H1 (cell line): ENCODE measurements around the gene SIRT7. TPM values are rescaled to one million over a fixed set of nuclear protein-coding genes. Genes with fewer than 3 reads are reported as not detected.

Experiments used
- CTCF ChIA-PET: fragments of 300-600 bp; sonication (Branson Sonifier 250); formaldehyde crosslinking; loops from one replicate; lab custom pipeline; 2021; ENCODE audit not compliant: partially characterized antibody; lab: Charles Lee
- POLR2A ChIA-PET: fragments of 300-600 bp; sonication (Branson Sonifier 250); formaldehyde crosslinking; loops from one replicate; lab custom pipeline; 2021; ENCODE audit warnings: inconsistent platforms; ENCODE audit not compliant: partially characterized antibody; lab: Charles Lee
- DNase-seq, 2 experiments: peaks; one replicate each; pipeline versions ENCODE4 v3.0.0 to v3.0.0-alpha.2; 2010 to 2022; ENCODE audit warnings: low spot score in 2 of 2, low read depth in 1 of 2, mixed read lengths in 1 of 2
- FAIRE-seq: peaks from 2 replicates; lab custom pipeline; 2011; peaks lifted over from hg19 to GRCh38; lab: Jason Lieb, UNC
- H2AFZ ChIP-seq: 2 replicates; pipeline ENCODE4 v1.8.1; 2012; ENCODE audit warnings: low read length, inconsistent platforms
- H2AK5ac ChIP-seq: 2 replicates; pipeline ENCODE4 v1.6.1; 2013; ENCODE audit warnings: low read depth, low read length
- H2BK120ac ChIP-seq: replicated peaks from 2 replicates; pipeline ENCODE3; 2013; ENCODE audit warnings: low read depth, low read length, inconsistent platforms
- H2BK12ac ChIP-seq: 2 replicates; pipeline ENCODE4 v1.6.1; 2013; ENCODE audit warnings: low read depth, low read length
- H2BK15ac ChIP-seq: 2 replicates; pipeline ENCODE4 v1.6.1; 2013; ENCODE audit warnings: low read length
- H2BK20ac ChIP-seq: 2 replicates; pipeline ENCODE4 v1.6.1; 2013; ENCODE audit warnings: low read length
- H2BK5ac ChIP-seq: 2 replicates; pipeline ENCODE4 v1.6.1; 2013; ENCODE audit warnings: low read depth, low read length
- H3K14ac ChIP-seq: 2 replicates; pipeline ENCODE4 v1.6.1; 2013; ENCODE audit warnings: inconsistent platforms; ENCODE audit not compliant: insufficient read length
- H3K18ac ChIP-seq: 2 replicates; pipeline ENCODE4 v1.6.1; 2013; ENCODE audit warnings: low read length; ENCODE audit errors: extremely low read depth
- H3K23ac ChIP-seq: 2 replicates; pipeline ENCODE4 v1.6.1; 2013; ENCODE audit warnings: inconsistent platforms; ENCODE audit not compliant: insufficient read length
- H3K23me2 ChIP-seq: 2 replicates; pipeline ENCODE4 v1.6.1; 2013; ENCODE audit warnings: low read depth, low read length
- H3K27ac ChIP-seq: 2 replicates; pipeline ENCODE4 v1.6.1; 2011; ENCODE audit warnings: low read depth, low read length, inconsistent platforms
- H3K27me3 ChIP-seq, 4 experiments: replicated peaks in 1 of 4; 1 replicate in 1 of 4; 2 replicates in 3 of 4; pipeline versions ENCODE4 v1.6.1 to v1.8.1; 2011 to 2013; ENCODE audit warnings: low read length in 3 of 4, mild to moderate bottlenecking in 3 of 4, inconsistent platforms in 2 of 4, mixed read lengths in 2 of 4, moderate library complexity in 1 of 4; ENCODE audit not compliant: control insufficient read depth in 3 of 4, insufficient read depth in 3 of 4; ENCODE audit errors: extremely low read depth in 1 of 4
- H3K36me3 ChIP-seq, 4 experiments: 2 replicates each; pipeline versions ENCODE4 v1.6.1 to v1.8.1; 2011 to 2013; ENCODE audit warnings: mild to moderate bottlenecking in 4 of 4, low read length in 3 of 4, moderate library complexity in 2 of 4, control low read depth in 1 of 4, inconsistent platforms in 1 of 4; ENCODE audit not compliant: insufficient read depth in 4 of 4, control insufficient read depth in 2 of 4
- H3K4ac ChIP-seq: replicated peaks from 2 replicates; pipeline ENCODE3; 2013; ENCODE audit warnings: low read length, low read depth, mixed read lengths, inconsistent platforms; ENCODE audit not compliant: insufficient read length
- H3K4me1 ChIP-seq, 4 experiments: replicated peaks in 1 of 4; 1 replicate in 1 of 4; 2 replicates in 3 of 4; pipeline versions ENCODE4 v1.6.1 to v1.8.1; 2011 to 2013; ENCODE audit warnings: low read length in 3 of 4, inconsistent platforms in 2 of 4, mixed read lengths in 1 of 4; ENCODE audit not compliant: insufficient read depth in 4 of 4, control insufficient read depth in 3 of 4
- H3K4me2 ChIP-seq, 2 experiments: 2 replicates each; pipeline versions ENCODE4 v1.6.1 to v1.8.1; 2011 to 2013; ENCODE audit warnings: low read depth in 2 of 2, low read length in 2 of 2, control low read depth in 1 of 2, inconsistent platforms in 1 of 2, mild to moderate bottlenecking in 1 of 2; ENCODE audit not compliant: insufficient read depth in 1 of 2
- H3K4me3 ChIP-seq, 4 experiments: fragments of 200-600, 300-600 bp in 1 of 4; sonication (generic), shearing (Covaris generic), sonication (Bioruptor Twin) in 1 of 4; 2 replicates each; pipeline versions ENCODE4 v1.5.1 to v1.8.1; 2011 to 2016; ENCODE audit warnings: low read length in 4 of 4, low read depth in 3 of 4, control low read depth in 2 of 4, inconsistent platforms in 2 of 4, mild to moderate bottlenecking in 2 of 4, mixed read lengths in 1 of 4, moderate library complexity in 1 of 4; ENCODE audit not compliant: insufficient read depth in 2 of 4; ENCODE audit errors: extremely low read depth in 1 of 4
- H3K56ac ChIP-seq: replicated peaks from 2 replicates; pipeline ENCODE3; 2013; ENCODE audit warnings: low read depth, mild to moderate bottlenecking, mixed read lengths, low read length, inconsistent platforms; ENCODE audit not compliant: insufficient read length
- H3K79me1 ChIP-seq: 2 replicates; pipeline ENCODE4 v1.6.1; 2013; ENCODE audit warnings: low read depth, low read length, control low read depth
- H3K79me2 ChIP-seq, 2 experiments: 2 replicates each; pipeline versions ENCODE4 v1.6.1 to v1.8.1; 2012 to 2013; ENCODE audit warnings: low read length in 2 of 2, mild to moderate bottlenecking in 2 of 2, inconsistent platforms in 1 of 2; ENCODE audit not compliant: insufficient read depth in 2 of 2, control insufficient read depth in 1 of 2
- H3K9ac ChIP-seq, 4 experiments: replicated peaks in 1 of 4; 1 replicate in 1 of 4; 2 replicates in 3 of 4; pipeline versions ENCODE4 v1.6.1 to v1.8.1; 2011 to 2013; ENCODE audit warnings: low read depth in 3 of 4, low read length in 3 of 4, control low read depth in 2 of 4, mild to moderate bottlenecking in 2 of 4, moderate library complexity in 2 of 4, inconsistent platforms in 1 of 4; ENCODE audit errors: extremely low read depth in 1 of 4
- H3K9me3 ChIP-seq, 2 experiments: 2 replicates each; pipeline versions ENCODE4 v1.6.1 to v1.8.1; 2012 to 2013; ENCODE audit warnings: mild to moderate bottlenecking in 2 of 2, moderate library complexity in 2 of 2, control low read depth in 1 of 2, inconsistent platforms in 1 of 2, low read depth in 1 of 2, low read length in 1 of 2, mixed read lengths in 1 of 2; ENCODE audit not compliant: insufficient read depth in 2 of 2
- H4K20me1 ChIP-seq, 2 experiments: replicated peaks in 1 of 2; 2 replicates each; pipeline versions ENCODE3 to v1.8.1; 2011 to 2013; ENCODE audit warnings: inconsistent platforms in 2 of 2, low read length in 2 of 2, mild to moderate bottlenecking in 1 of 2; ENCODE audit not compliant: insufficient read depth in 2 of 2, control insufficient read depth in 1 of 2
- H4K5ac ChIP-seq: 2 replicates; pipeline ENCODE4 v1.6.1; 2013; ENCODE audit warnings: low read length, low read depth, mixed read lengths, inconsistent platforms; ENCODE audit not compliant: insufficient read length
- H4K8ac ChIP-seq: 2 replicates; pipeline ENCODE4 v1.8.0; 2013; ENCODE audit warnings: mild to moderate bottlenecking, moderate library complexity, low read length, inconsistent platforms; ENCODE audit not compliant: insufficient read depth; ENCODE audit errors: extremely low read depth
- H4K91ac ChIP-seq: replicated peaks from 2 replicates; pipeline ENCODE3; 2013; ENCODE audit warnings: low read length, mixed read lengths, inconsistent platforms; ENCODE audit not compliant: insufficient read length
- CBX8 ChIP-seq: fragments of 300-800, 300-1000 bp; sonication (generic); IDR thresholded peaks from 2 replicates; pipeline ENCODE4 v1.7.1; 2016; ENCODE audit warnings: low read depth, low read length, borderline replicate concordance
- CHD2 ChIP-seq: IDR thresholded peaks from 2 replicates; pipeline ENCODE4 v1.6.1; 2012; ENCODE audit warnings: low read length, improper control_type of control experiment
- CTCF ChIP-seq, 3 experiments: IDR thresholded peaks; 1 replicate in 2 of 3; 2 replicates in 1 of 3; pipeline versions ENCODE4 v1.5.1 to v1.6.1; 2011; ENCODE audit warnings: low read length in 3 of 3, mild to moderate bottlenecking in 3 of 3, inconsistent platforms in 2 of 3, low read depth in 1 of 3, moderate library complexity in 1 of 3; ENCODE audit not compliant: insufficient read depth in 1 of 3; ENCODE audit errors: control extremely low read depth in 1 of 3
- EP300 ChIP-seq, 2 experiments: IDR thresholded peaks; 1 replicate in 1 of 2; 2 replicates in 1 of 2; pipeline ENCODE4 v1.6.1; 2011 to 2012; ENCODE audit warnings: low read depth in 2 of 2, low read length in 2 of 2, mild to moderate bottlenecking in 2 of 2, borderline replicate concordance in 1 of 2, inconsistent platforms in 1 of 2, moderate library complexity in 1 of 2
- MAFK ChIP-seq: IDR thresholded peaks from 2 replicates; pipeline ENCODE4 v1.6.1; 2012; ENCODE audit warnings: low read depth, mild to moderate bottlenecking, improper control_type of control experiment, low read length
- SP1 ChIP-seq: IDR thresholded peaks from 2 replicates; pipeline ENCODE4 v1.6.1; 2011; ENCODE audit warnings: low read depth, low read length
- SP4 ChIP-seq: IDR thresholded peaks from 2 replicates; pipeline ENCODE4 v1.6.1; 2012; ENCODE audit warnings: low read length, inconsistent platforms
- WGBS, 2 experiments: shearing (Covaris generic) in 1 of 2; methylation state at CpG; one replicate each; pipeline versions ENCODE4 v1.1.6 to v1.1.7; 2013 to 2015; ENCODE audit warnings: low lambda C conversion rate in 2 of 2, mixed read lengths in 2 of 2, inconsistent platforms in 1 of 2, low coverage in 1 of 2, missing lambda C conversion rate in 1 of 2; ENCODE audit not compliant: insufficient replicate concordance in 2 of 2, insufficient coverage in 1 of 2, insufficient read length in 1 of 2; ENCODE audit errors: extremely low coverage in 1 of 2, missing lambda C conversion rate in 1 of 2; 5-methylcytosine and 5-hydroxymethylcytosine counted together
- polyA plus RNA-seq, 7 experiments: library from polyadenylated mRNA; depleted of rRNA in 3 of 7; stranded (reverse) in 5 of 7; unstranded in 2 of 7; fragments of >200 nt in 5 of 7; fragments of 200-250 nt in 2 of 7; gene quantifications; 1 replicate in 5 of 7; 2 replicates in 1 of 7; 4 replicates in 1 of 7; pipeline versions ENCODE4 v1.2.1 to v1.2.3, GENCODE V29; 2011 to 2013; ENCODE audit warnings: missing spikeins in 2 of 7, mixed read lengths in 2 of 7
- total RNA-seq: library from RNA; stranded (reverse); fragmentation: NEBNext Ultra II Directional; extraction: Animal tissue kit (Norgen Biotek cat#: 25700); gene quantifications from 2 replicates; pipeline ENCODE4 v1.2.1, GENCODE V29; 2021

Gene SIRT7
- total and polyA plus RNA-seq, 2 of the 8 experiments (the other 6 are each of a cell fraction or from before 2014, with no cell fraction given): 5.8 to 16.6 TPM

DNA sequence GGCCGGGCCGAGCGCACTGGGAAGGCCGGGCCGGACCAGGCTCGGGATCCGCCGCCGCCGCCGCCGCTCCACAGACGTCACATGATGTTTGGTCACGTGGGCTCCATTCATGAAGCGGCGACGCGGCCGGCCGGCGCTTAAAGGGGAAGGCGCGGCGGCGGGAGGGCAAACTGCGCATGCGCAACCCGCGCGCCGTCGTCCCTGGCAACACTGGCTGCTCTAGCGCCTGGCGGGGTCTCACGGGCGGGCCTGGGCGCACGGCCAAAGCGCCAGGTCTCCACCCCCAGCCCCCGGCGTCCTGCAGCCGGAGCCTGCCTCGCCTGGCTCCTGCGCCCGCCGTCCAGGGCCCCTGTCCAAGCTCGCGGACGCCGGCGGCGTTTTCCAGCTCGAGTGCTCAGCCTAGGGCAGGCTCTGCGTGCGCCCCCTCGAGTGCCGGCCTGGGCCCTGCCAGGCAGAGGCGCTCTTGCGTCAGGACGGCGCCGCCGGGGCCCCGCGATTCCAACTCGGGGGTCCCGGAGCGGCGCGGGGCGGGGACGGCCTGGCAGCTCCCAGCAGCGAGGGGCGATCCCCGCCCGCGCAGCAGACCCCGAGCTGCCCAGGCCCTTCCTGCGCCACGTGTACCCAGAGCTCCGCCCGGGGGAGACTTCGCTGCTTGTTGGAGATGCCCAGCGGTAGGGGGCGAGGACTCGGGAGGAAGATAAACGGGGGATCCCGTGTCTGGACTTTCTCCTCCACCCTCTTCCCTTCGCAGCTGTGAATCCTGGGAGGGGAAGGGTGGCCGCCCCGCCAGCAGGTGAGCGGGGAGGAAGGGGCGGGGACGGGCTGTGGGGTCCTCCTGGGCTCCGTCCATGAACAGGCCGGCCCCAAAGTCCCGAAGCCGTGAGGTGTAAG, 9.9 kb upstream of the SIRT7 start, which contains the start of gene MAFG:
TSS of gene MAFG (minus strand) at position 83 of the 891 bp plus-strand sequence. CDS start 4,550 bp downstream, outside the sequence.
- peak within 1 kb of the TSS; percentile 39 to 75 (median 54); a peak in 6 of 7 replicates for H3K9ac ChIP-seq
- peaks cover 24% of the 10 kb centered on the region for H3K79me1 ChIP-seq
- H4K20me1 ChIP-seq: peaks cover 9 to 26% of the 10 kb centered on the region in 2 experiments
- no peak within 1 kb of the TSS for H2BK12ac ChIP-seq
- no peak within 1 kb of the TSS for H2BK20ac ChIP-seq
- peaks cover 0 to 12% (median 9%) of the 10 kb centered on the region in 4 experiments; a peak in 4 of 7 replicates for H3K27me3 ChIP-seq
- peak within 1 kb of the TSS; percentile 17 for H3K23ac ChIP-seq
- CTCF ChIA-PET: interaction anchor here (0.6 to 3.2 kb wide), 16 partner anchors 12 to 198 kb away, joined by 3 to 16 read pairs (median 4); partner anchors contain the start of genes CENPX, LRRC45 and NOTUM
- peak within 1 kb of the TSS; percentile 75 for H2BK5ac ChIP-seq
- peaks cover 15% of the 10 kb centered on the region; the same call in 1 of the 2 replicates for H3K23me2 ChIP-seq
- H3K18ac ChIP-seq: peak within 1 kb of the TSS; percentile 62
- H2AK5ac ChIP-seq: peak within 1 kb of the TSS; percentile 71; the same call in 1 of the 2 replicates
- POLR2A ChIA-PET: interaction anchor here (0.8 to 14.6 kb wide), 21 partner anchors 8 to 226 kb away, joined by 3 to 150 read pairs (median 4); partner anchors contain the start of genes MYADML2, NPB, PCYT2 and PYCR1
- peak within 1 kb of the TSS; percentile 27 for H3K56ac ChIP-seq
- peaks cover 0 to 37% (median 28%) of the 10 kb centered on the region in 4 experiments; a peak in 6 of 7 replicates for H3K4me1 ChIP-seq
- H3K9me3 ChIP-seq: no peaks in the 10 kb centered on the region
- peak within 1 kb of the TSS; percentile 72 for H3K27ac ChIP-seq
- no peak within 1 kb of the TSS for H2BK15ac ChIP-seq
- H3K4ac ChIP-seq: peak within 1 kb of the TSS; percentile 21
- peaks cover 0 to 1% (median 0%) of the 10 kb centered on the region in 4 experiments; a peak in 1 of 8 replicates for H3K36me3 ChIP-seq
- DNase-seq: peak; percentile 70 to 95
- peak within 1 kb of the TSS; percentile 89 for H4K8ac ChIP-seq
- peaks cover 6 to 35% of the 10 kb centered on the region in 2 experiments; a peak in 3 of 4 replicates for H3K79me2 ChIP-seq
- FAIRE-seq: no peak
- no peak within 1 kb of the TSS for H3K14ac ChIP-seq
- H2BK120ac ChIP-seq: no peak within 1 kb of the TSS
- H3K4me3 ChIP-seq: peak within 1 kb of the TSS; percentile 67 to 89 (median 70)
- H4K91ac ChIP-seq: peak within 1 kb of the TSS; percentile 94
- H2AFZ ChIP-seq: no peak within 1 kb of the TSS; the same call in 1 of the 2 replicates
- WGBS, 2 experiments: 1% methylated on average over 44 of the region's 98 CpGs; no CpG with 5 or more reads in 1 of the 2 experiments
- H3K4me2 ChIP-seq: peak within 1 kb of the TSS; percentile 88 to 94
- peak within 1 kb of the TSS; percentile 54 for H4K5ac ChIP-seq
- no peak for TF ChIP-seq CHD2
- TF ChIP-seq SP1: no peak
- TF ChIP-seq EP300 (IDR thresholded peaks at IDR 0.05; ENCODE audit: borderline replicate concordance in 1 of 2, low read depth in 2 of 2, low read length in 2 of 2): peak in 1 of 2 experiments; percentile 22; a peak in 1 of 3 replicates
- TF ChIP-seq MAFK: no peak
- no peak for TF ChIP-seq CBX8
- TF ChIP-seq SP4: peak; percentile 86; the same call in 1 of the 2 replicates
- TF ChIP-seq CTCF (IDR thresholded peaks at IDR 0.05; ENCODE audit: control extremely low read depth in 1 of 3, insufficient read depth in 1 of 3, low read depth in 1 of 3, low read length in 3 of 3): peak; percentile 60 to 65 (median 63)
